Activated CD8-positive, alpha-beta T cell treated with anti-CD3 and anti-CD28 coated beads for 36 hours (primary cell): ENCODE data around the gene RPL10. TPM values are rescaled to one million over a fixed set of nuclear protein-coding genes. Genes with fewer than 3 reads are reported as not detected.
A peak's percentile ranks its signal among the peaks of the same experiment; 100 is the strongest.

ENCODE experiments used
- ATAC-seq: fragments of 200-7000 bp; cut with Tn5 transposase; one replicate; pipeline ENCODE4 v1.10.0; 2021; ENCODE audit warnings: mild to moderate bottlenecking, moderate library complexity
- CTCF ChIA-PET: fragments of 350-600 bp; sonication (Branson Sonifier 250); formaldehyde crosslinking; loops from one replicate; lab custom pipeline; 2021; ENCODE audit warnings: antibody characterized with exemption; lab: Charles Lee
- POLR2A ChIA-PET: fragments of 350-600 bp; sonication (Branson Sonifier 250); formaldehyde crosslinking; loops from one replicate; lab custom pipeline; 2021; ENCODE audit warnings: antibody characterized with exemption; lab: Charles Lee
- DNase-seq: peaks from one replicate; pipeline ENCODE4 v3.0.0-alpha.2; 2020
- H3K27ac Mint-ChIP-seq: one replicate; pipeline ENCODE4 v1.8.0; 2021; ENCODE audit warnings: mild to moderate bottlenecking, mixed read lengths
- H3K27me3 Mint-ChIP-seq: one replicate; pipeline ENCODE4 v1.8.0; 2021; ENCODE audit warnings: mixed read lengths
- H3K36me3 Mint-ChIP-seq: one replicate; pipeline ENCODE4 v1.8.0; 2021; ENCODE audit warnings: low read depth, mixed read lengths
- H3K4me1 Mint-ChIP-seq: one replicate; pipeline ENCODE4 v1.8.0; 2021; ENCODE audit warnings: low read depth, mixed read lengths
- H3K4me3 Mint-ChIP-seq: one replicate; pipeline ENCODE4 v1.8.0; 2021; ENCODE audit warnings: mild to moderate bottlenecking, moderate library complexity, mixed read lengths
- H3K9me3 Mint-ChIP-seq: one replicate; pipeline ENCODE4 v1.8.0; 2021; ENCODE audit warnings: mixed read lengths
- intact Hi-C: fragments of 100-400 bp; cut with micrococcal nuclease; formaldehyde crosslinking; loops from one replicate; pipeline ENCODE4 v1.10.0; 2022
- total RNA-seq, 2 experiments: library from RNA; stranded (reverse); gene quantifications; one replicate each; pipeline ENCODE4 v1.2.3, GENCODE V29; 2021
- TF ChIP-seq, protein P1 (sequence below): fragments of 200-600 bp; IDR thresholded peaks from one replicate; pipeline ENCODE4 v1.8.0; 2022; ENCODE audit warnings: antibody characterized with exemption, mild to moderate bottlenecking

Gene RPL10
- total RNA-seq, 2 experiments from 2014 or later = 3,574 to 3,675 TPM

DNA sequence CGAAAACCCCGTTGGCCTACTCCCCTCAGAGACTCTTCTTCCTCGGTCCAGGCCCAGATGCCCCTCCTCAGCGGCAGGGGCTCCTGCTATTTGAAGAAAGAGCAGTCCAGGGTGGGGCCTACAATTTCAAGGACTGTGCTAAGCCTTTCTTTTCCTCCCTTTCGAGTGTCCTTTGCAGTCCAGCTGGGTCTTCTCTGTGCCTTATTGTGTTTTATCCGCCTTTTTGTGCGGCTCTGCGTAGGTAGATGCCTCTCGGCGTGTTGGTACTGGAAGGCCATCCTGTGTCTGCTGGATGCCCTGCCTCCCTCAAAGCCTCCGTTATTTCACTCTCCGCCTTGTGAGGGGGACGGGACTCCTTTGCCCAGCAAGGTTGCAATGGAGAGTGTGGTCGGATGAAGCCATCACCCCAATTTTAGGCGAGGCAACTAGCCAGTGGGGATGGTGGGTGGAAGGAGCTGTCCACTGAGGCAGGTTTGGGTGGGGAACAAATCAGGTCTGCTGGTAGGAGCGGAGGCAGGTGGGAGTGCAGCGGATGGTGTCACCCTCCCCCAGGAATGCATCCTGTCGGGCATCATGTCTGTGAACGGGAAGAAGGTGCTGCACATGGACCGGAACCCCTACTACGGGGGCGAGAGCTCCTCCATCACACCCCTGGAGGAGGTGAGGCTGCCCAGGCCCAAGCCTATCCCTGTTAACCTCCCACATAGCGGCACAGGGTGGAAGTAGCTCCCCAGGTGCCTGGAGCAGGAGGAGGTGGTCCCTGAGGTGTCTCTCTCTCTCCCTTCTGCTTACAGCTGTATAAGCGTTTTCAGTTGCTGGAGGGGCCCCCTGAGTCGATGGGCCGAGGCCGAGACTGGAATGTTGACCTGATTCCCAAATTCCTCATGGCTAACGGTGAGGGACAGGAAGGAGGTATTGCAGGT, 40.1 kb downstream of the RPL10 start:
- POLR2A ChIA-PET = interaction anchor here (1.5 kb wide), 1 partner anchor 39 kb away, joined by 4 read pairs; no protein-coding TSS in a partner anchor
- H3K27me3 Mint-ChIP-seq = no peaks in the 10 kb centered on the region
- ATAC-seq (no peak), DNase-seq (no peak)
- peaks cover 30% of the 10 kb centered on the region for H3K4me1 Mint-ChIP-seq
- peaks cover 18% of the 10 kb centered on the region for H3K36me3 Mint-ChIP-seq
- intact Hi-C loops = no loop called here
- H3K9me3 Mint-ChIP-seq = no peaks in the 10 kb centered on the region
- peak overlapping the region; percentile 84 for H3K27ac Mint-ChIP-seq
- H3K4me3 Mint-ChIP-seq = peak overlapping the region; percentile 86
- TF ChIP-seq, protein P1, sequence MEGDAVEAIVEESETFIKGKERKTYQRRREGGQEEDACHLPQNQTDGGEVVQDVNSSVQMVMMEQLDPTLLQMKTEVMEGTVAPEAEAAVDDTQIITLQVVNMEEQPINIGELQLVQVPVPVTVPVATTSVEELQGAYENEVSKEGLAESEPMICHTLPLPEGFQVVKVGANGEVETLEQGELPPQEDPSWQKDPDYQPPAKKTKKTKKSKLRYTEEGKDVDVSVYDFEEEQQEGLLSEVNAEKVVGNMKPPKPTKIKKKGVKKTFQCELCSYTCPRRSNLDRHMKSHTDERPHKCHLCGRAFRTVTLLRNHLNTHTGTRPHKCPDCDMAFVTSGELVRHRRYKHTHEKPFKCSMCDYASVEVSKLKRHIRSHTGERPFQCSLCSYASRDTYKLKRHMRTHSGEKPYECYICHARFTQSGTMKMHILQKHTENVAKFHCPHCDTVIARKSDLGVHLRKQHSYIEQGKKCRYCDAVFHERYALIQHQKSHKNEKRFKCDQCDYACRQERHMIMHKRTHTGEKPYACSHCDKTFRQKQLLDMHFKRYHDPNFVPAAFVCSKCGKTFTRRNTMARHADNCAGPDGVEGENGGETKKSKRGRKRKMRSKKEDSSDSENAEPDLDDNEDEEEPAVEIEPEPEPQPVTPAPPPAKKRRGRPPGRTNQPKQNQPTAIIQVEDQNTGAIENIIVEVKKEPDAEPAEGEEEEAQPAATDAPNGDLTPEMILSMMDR = no peak
- CTCF ChIA-PET = no interaction called here

DNA sequence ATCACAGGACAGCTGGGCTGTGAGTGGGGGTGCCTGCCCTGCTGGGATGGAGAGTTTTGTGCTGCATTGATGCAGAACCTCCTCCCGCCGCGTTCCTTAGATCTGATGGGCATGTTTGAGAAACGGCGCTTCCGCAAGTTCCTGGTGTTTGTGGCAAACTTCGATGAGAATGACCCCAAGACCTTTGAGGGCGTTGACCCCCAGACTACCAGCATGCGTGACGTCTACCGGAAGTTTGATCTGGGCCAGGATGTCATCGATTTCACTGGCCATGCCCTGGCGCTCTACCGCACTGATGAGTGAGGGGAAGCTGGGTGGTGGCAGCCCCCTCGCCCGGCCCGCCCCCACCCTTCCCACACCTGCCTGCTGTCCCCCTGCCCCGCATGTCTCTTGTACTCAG, 41.7 kb downstream of the RPL10 start:
- Mint-ChIP-seq H3K9me3 (no peaks in the 10 kb centered on the region), H3K27me3 (no peaks in the 10 kb centered on the region), H3K36me3 (peaks cover 17% of the 10 kb centered on the region), H3K4me3 (no peak overlapping the region), H3K4me1 (peaks cover 34% of the 10 kb centered on the region), H3K27ac (no peak overlapping the region)
- intact Hi-C loops = no loop called here
- ChIA-PET POLR2A (no interaction called here), CTCF (no interaction called here)
- no peak for DNase-seq
- ATAC-seq = no peak
- TF ChIP-seq, protein P1 = no peak

DNA sequence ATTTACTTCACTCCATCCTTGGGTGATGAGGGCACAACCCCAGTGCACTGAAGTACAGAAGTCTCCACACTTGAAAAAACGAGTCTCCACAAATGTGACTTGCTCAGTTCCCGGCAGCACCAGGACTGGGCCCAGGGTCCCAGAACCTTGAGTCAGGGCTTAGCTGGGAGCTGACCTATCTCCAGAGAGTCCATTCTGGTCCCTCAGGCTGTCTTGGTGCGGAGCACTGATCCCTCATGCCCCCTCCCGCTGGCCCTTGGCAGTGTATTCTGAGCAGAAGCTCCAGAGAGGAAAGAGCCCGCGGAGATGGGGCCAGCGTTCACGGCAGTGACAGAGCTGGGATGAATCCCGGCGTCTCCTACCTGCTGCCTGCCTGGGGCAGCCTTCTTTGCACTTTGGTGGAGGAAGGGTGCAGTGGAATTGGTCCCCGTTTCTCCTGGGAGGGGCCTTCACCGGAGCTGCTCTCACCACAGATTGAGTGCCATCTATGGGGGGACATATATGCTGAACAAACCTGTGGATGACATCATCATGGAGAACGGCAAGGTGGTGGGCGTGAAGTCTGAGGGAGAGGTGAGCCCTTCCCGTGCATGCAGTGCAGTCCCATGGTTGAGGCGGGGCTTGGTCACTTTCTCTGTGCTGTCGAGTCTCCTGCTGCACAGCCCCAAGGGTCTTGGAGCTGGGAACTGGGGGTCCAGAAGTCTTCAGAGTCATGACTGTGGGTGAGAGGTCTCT, 42.6 kb downstream of the RPL10 start:
- Mint-ChIP-seq H3K4me1 (peaks cover 34% of the 10 kb centered on the region), H3K4me3 (no peak overlapping the region), H3K27me3 (no peaks in the 10 kb centered on the region), H3K9me3 (no peaks in the 10 kb centered on the region), H3K27ac (peak overlapping the region; percentile 30), H3K36me3 (peaks cover 17% of the 10 kb centered on the region)
- DNase-seq = no peak
- CTCF ChIA-PET = interaction anchor here (1.2 kb wide), 1 partner anchor 50 kb away, joined by 3 read pairs; the partner anchor contains the start of gene SLC10A3
- no peak for ATAC-seq
- intact Hi-C loops = no loop called here
- TF ChIP-seq, protein P1 = no peak
- POLR2A ChIA-PET = interaction anchor here (0.8 to 1.0 kb wide), 2 partner anchors 45 to 468 kb away, joined by 3 to 5 read pairs; partner anchors contain the start of genes HCFC1, TMEM187 and UBL4A

DNA sequence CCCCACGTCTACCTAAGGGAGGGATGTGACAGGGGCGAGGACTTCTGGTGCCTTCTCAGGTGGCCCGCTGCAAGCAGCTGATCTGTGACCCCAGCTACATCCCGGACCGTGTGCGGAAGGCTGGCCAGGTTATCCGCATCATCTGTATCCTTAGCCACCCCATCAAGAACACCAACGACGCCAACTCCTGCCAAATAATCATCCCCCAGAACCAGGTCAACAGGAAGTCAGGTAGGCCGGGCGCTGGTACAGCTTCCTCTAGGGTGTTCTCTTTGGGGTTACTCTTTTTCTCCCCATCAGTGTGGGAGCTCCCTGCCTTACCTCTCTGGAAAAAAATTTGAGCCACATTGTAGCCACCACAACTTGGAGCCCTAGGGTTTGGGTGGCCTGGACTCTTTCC, 43.4 kb downstream of the RPL10 start:
- DNase-seq (no peak), ATAC-seq (no peak)
- Mint-ChIP-seq H3K36me3 (peaks cover 10% of the 10 kb centered on the region), H3K4me1 (peaks cover 32% of the 10 kb centered on the region), H3K27me3 (no peaks in the 10 kb centered on the region), H3K9me3 (no peaks in the 10 kb centered on the region), H3K4me3 (no peak overlapping the region), H3K27ac (no peak overlapping the region)
- TF ChIP-seq, protein P1 = no peak
- ChIA-PET POLR2A (interaction anchor here (0.8 kb wide), 1 partner anchor 44 kb away, joined by 5 read pairs; the partner anchor contains the start of gene UBL4A), CTCF (interaction anchor here (1.2 kb wide), 1 partner anchor 49 kb away, joined by 3 read pairs; the partner anchor contains the start of gene SLC10A3)
- intact Hi-C loops = no loop called here
